AG04449 (cell line): Measurements from ENCODE around the gene GSDMA.

Experiments
- CTCF ChIA-PET: fragments of 350-600 bp; formaldehyde crosslinking; extraction: SDS; loops from one replicate; lab custom pipeline; 2021; ENCODE audit warnings: antibody characterized with exemption; lab: Yijun Ruan, JAX
- POLR2A ChIA-PET: fragments of 400-600, 350-600 bp; formaldehyde crosslinking; extraction: SDS; loops from one replicate; lab custom pipeline; 2020; ENCODE audit warnings: antibody characterized with exemption, inconsistent platforms; lab: Yijun Ruan, JAX
- DNase-seq: peaks from one replicate; pipeline ENCODE4 v3.0.0-alpha.2; 2010; ENCODE audit warnings: low read depth, low spot score
- H3K4me3 ChIP-seq: 2 replicates; pipeline ENCODE4 v1.5.1; 2011; ENCODE audit warnings: low read depth, mild to moderate bottlenecking, control low read depth, low read length
- TF ChIP-seq, protein P1 (sequence below): IDR thresholded peaks from one replicate; pipeline ENCODE4 v1.5.1; 2011; ENCODE audit warnings: mild to moderate bottlenecking, moderate library complexity, low read length, control low read depth, inconsistent platforms; ENCODE audit not compliant: insufficient read depth; ENCODE audit errors: missing control alignments

GSDMA gene

DNA sequence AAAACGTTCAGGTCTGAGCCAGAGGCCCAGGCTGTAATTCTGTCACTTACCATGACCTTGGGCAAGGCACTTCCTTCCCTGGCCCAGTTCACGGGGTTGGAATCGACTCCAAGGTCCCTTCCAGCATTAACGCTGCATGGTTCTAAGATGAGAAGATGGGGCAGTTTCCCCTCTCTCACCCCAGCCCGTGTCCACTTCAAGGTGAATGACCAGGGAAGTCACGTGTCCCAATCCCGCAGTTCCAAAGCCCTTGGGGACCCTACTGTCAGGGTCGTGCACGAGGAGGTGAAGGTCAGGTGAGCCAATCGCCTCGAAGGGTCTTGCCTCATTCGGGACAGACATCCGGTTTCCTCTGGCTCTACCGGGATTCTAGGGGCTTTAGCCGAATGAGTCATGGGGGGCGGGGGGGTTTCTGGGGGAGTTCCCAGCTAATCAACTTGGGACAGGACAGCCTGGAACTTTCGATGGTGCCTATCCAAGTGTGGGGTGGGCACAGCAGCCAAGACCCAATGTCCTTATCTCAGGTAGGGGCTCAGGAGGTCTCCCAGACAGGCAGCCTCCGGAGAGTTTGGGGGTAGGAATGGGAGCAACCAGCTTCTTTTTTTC is 51.7 kb downstream of the GSDMA start:
- TF ChIP-seq, protein P1, sequence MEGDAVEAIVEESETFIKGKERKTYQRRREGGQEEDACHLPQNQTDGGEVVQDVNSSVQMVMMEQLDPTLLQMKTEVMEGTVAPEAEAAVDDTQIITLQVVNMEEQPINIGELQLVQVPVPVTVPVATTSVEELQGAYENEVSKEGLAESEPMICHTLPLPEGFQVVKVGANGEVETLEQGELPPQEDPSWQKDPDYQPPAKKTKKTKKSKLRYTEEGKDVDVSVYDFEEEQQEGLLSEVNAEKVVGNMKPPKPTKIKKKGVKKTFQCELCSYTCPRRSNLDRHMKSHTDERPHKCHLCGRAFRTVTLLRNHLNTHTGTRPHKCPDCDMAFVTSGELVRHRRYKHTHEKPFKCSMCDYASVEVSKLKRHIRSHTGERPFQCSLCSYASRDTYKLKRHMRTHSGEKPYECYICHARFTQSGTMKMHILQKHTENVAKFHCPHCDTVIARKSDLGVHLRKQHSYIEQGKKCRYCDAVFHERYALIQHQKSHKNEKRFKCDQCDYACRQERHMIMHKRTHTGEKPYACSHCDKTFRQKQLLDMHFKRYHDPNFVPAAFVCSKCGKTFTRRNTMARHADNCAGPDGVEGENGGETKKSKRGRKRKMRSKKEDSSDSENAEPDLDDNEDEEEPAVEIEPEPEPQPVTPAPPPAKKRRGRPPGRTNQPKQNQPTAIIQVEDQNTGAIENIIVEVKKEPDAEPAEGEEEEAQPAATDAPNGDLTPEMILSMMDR, result no peak
- DNase-seq, result no peak
- no peak overlapping the region for H3K4me3 ChIP-seq
- ChIA-PET POLR2A (no interaction called here), CTCF (interaction anchor here (0.6 to 12.8 kb wide), 32 partner anchors 7 to 289 kb away, joined by 3 to 325 read pairs (median 6); partner anchors contain the start of genes CDC6, NR1D1 and PSMD3)

DNA sequence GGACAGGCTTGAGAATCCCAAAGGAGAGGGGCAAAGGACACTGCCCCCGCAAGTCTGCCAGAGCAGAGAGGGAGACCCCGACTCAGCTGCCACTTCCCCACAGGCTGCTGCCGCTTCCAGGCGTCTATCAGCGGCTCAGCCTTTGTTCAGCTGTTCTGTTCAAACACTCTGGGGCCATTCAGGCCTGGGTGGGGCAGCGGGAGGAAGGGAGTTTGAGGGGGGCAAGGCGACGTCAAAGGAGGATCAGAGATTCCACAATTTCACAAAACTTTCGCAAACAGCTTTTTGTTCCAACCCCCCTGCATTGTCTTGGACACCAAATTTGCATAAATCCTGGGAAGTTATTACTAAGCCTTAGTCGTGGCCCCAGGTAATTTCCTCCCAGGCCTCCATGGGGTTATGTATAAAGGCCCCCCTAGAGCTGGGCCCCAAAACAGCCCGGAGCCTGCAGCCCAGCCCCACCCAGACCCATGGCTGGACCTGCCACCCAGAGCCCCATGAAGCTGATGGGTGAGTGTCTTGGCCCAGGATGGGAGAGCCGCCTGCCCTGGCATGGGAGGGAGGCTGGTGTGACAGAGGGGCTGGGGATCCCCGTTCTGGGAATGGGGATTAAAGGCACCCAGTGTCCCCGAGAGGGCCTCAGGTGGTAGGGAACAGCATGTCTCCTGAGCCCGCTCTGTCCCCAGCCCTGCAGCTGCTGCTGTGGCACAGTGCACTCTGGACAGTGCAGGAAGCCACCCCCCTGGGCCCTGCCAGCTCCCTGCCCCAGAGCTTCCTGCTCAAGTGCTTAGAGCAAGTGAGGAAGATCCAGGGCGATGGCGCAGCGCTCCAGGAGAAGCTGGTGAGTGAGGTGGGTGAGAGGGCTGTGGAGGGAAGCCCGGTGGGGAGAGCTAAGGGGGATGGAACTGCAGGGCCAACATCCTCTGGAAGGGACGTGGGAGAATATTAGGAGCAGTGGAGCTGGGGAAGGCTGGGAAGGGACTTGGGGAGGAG is 52.5 kb downstream of the GSDMA start, which contains the start of gene CSF3:
Gene CSF3 (plus strand): TSS at position 436 of the 993 bp plus-strand sequence. CDS start 35 bp downstream, at position 471.
- CTCF ChIA-PET, result interaction anchor here (0.6 to 12.8 kb wide), 26 partner anchors 8 to 288 kb away, joined by 3 to 325 read pairs (median 6); partner anchors contain the start of gene PSMD3
- DNase-seq, result no peak
- H3K4me3 ChIP-seq, result no peak within 1 kb of the TSS
- TF ChIP-seq, protein P1, result no peak
- POLR2A ChIA-PET, result no interaction called here

DNA sequence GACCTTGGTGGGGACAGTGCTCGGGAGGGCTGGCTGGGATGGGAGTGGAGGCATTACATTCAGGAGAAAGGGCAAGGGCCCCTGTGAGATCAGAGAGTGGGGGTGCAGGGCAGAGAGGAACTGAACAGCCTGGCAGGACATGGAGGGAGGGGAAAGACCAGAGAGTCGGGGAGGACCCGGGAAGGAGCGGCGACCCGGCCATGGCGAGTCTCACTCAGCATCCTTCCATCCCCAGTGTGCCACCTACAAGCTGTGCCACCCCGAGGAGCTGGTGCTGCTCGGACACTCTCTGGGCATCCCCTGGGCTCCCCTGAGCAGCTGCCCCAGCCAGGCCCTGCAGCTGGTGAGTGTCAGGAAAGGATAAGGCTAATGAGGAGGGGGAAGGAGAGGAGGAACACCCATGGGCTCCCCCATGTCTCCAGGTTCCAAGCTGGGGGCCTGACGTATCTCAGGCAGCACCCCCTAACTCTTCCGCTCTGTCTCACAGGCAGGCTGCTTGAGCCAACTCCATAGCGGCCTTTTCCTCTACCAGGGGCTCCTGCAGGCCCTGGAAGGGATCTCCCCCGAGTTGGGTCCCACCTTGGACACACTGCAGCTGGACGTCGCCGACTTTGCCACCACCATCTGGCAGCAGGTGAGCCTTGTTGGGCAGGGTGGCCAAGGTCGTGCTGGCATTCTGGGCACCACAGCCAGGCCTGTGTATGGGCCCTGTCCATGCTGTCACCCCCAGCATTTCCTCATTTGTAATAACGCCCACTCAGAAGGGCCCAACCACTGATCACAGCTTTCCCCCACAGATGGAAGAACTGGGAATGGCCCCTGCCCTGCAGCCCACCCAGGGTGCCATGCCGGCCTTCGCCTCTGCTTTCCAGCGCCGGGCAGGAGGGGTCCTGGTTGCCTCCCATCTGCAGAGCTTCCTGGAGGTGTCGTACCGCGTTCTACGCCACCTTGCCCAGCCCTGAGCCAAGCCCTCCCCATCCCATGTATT is 53.5 kb downstream of the GSDMA start:
- CTCF ChIA-PET, result interaction anchor here (1.2 to 12.8 kb wide), 18 partner anchors 9 to 275 kb away, joined by 3 to 325 read pairs (median 6); no protein-coding TSS in a partner anchor
- DNase-seq, result no peak
- no peak overlapping the region for H3K4me3 ChIP-seq
- POLR2A ChIA-PET, result no interaction called here
- TF ChIP-seq, protein P1, result no peak

DNA sequence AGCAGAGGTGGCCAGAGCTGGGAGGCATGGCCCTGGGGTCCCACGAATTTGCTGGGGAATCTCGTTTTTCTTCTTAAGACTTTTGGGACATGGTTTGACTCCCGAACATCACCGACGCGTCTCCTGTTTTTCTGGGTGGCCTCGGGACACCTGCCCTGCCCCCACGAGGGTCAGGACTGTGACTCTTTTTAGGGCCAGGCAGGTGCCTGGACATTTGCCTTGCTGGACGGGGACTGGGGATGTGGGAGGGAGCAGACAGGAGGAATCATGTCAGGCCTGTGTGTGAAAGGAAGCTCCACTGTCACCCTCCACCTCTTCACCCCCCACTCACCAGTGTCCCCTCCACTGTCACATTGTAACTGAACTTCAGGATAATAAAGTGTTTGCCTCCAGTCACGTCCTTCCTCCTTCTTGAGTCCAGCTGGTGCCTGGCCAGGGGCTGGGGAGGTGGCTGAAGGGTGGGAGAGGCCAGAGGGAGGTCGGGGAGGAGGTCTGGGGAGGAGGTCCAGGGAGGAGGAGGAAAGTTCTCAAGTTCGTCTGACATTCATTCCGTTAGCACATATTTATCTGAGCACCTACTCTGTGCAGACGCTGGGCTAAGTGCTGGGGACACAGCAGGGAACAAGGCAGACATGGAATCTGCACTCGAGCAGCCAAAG is 54.7 kb downstream of the GSDMA start:
- TF ChIP-seq, protein P1, result no peak
- ChIA-PET POLR2A (interaction anchor here (0.5 kb wide), 1 partner anchor 251 kb away, joined by 3 read pairs; no protein-coding TSS in a partner anchor), CTCF (interaction anchor here (1.2 to 12.8 kb wide), 9 partner anchors 14 to 273 kb away, joined by 3 to 325 read pairs (median 29); no protein-coding TSS in a partner anchor)
- DNase-seq, result no peak
- H3K4me3 ChIP-seq, result no peak overlapping the region
